Muscle layer of duodenum (tissue), 2 donors: ENCODE measurements around the gene CD79A.
"Not testable (repeated sequence)": the region's sequence is repeated elsewhere in the genome, so short reads cannot be mapped to it uniquely, and the experiment has no call there.

Source experiments
- H3K27ac ChIP-seq: one replicate; pipeline ENCODE4 v1.7.0; 2013; ENCODE audit warnings: mild to moderate bottlenecking, low read length
- H3K27me3 ChIP-seq: one replicate; pipeline ENCODE4 v1.7.0; 2013; ENCODE audit warnings: low read depth, mild to moderate bottlenecking, control low read depth, low read length
- H3K36me3 ChIP-seq, 2 donors: one replicate each; pipeline ENCODE4 v1.7.0; 2013; ENCODE audit warnings: low read length in 2 of 2, control low read depth in 1 of 2, mild to moderate bottlenecking in 1 of 2; ENCODE audit not compliant: insufficient read depth in 2 of 2, control insufficient read depth in 1 of 2
- H3K4me1 ChIP-seq, 2 donors: one replicate each; pipeline ENCODE4 v1.7.0; 2013; ENCODE audit warnings: low read length in 2 of 2, mild to moderate bottlenecking in 2 of 2, control low read depth in 1 of 2, moderate library complexity in 1 of 2; ENCODE audit not compliant: insufficient read depth in 2 of 2, control insufficient read depth in 1 of 2
- H3K4me3 ChIP-seq, 2 donors: one replicate each; pipeline ENCODE4 v1.7.0; 2013; ENCODE audit warnings: low read length in 2 of 2, low read depth in 1 of 2, mild to moderate bottlenecking in 1 of 2
- H3K9me3 ChIP-seq, 2 donors: one replicate each; pipeline ENCODE4 v1.7.0; 2013; ENCODE audit warnings: low read length in 2 of 2, control low read depth in 1 of 2, mild to moderate bottlenecking in 1 of 2; ENCODE audit not compliant: control insufficient read depth in 1 of 2
- donor health status: healthy.

The CD79A gene

GRCh38 chr19:41864374-41864773, 12.7 kb upstream of the CD79A start:
- peaks cover 27 to 39% of the 10 kb centered on the region in 2 donors for H3K4me1 ChIP-seq
- H3K27me3 ChIP-seq = no peaks in the 10 kb centered on the region
- H3K9me3 ChIP-seq = no peaks in the 10 kb centered on the region
- H3K27ac ChIP-seq = peak overlapping the region; percentile 6
- H3K4me3 ChIP-seq = no peak overlapping the region
- H3K36me3 ChIP-seq = peaks cover 54 to 62% of the 10 kb centered on the region in 2 donors

- Histone ChIP-seq H3K36me3 (peaks cover 60 to 71% of the 10 kb centered on the region in 2 donors), H3K4me1 (peaks cover 25 to 29% of the 10 kb centered on the region in 2 donors), H3K27ac (no peak overlapping the region), H3K9me3 (no peaks in the 10 kb centered on the region), H3K27me3 (no peaks in the 10 kb centered on the region), H3K4me3 (no peak overlapping the region)
Observed at GRCh38 chr19:41866284-41866683, 10.8 kb upstream of the CD79A start.

GRCh38 chr19:41868120-41868988, 8.7 kb upstream of the CD79A start:
- H3K4me3 ChIP-seq = no peak overlapping the region
- H3K27me3 ChIP-seq = no peaks in the 10 kb centered on the region
- H3K36me3 ChIP-seq = peaks cover 47 to 60% of the 10 kb centered on the region in 2 donors
- H3K9me3 ChIP-seq = no peaks in the 10 kb centered on the region
- H3K27ac ChIP-seq = no peak overlapping the region
- H3K4me1 ChIP-seq = peaks cover 14 to 15% of the 10 kb centered on the region in 2 donors

GRCh38 chr19:41868989-41869300, 8.1 kb upstream of the CD79A start:
- Histone ChIP-seq H3K27me3 (no peaks in the 10 kb centered on the region), H3K4me1 (peaks cover 13 to 14% of the 10 kb centered on the region in 2 donors), H3K27ac (no peak overlapping the region), H3K36me3 (peaks cover 45 to 54% of the 10 kb centered on the region in 2 donors), H3K9me3 (no peaks in the 10 kb centered on the region), H3K4me3 (no peak overlapping the region)

- Histone ChIP-seq H3K4me1 (peaks cover 11 to 13% of the 10 kb centered on the region in 2 donors), H3K27me3 (no peaks in the 10 kb centered on the region), H3K9me3 (no peaks in the 10 kb centered on the region), H3K4me3 (no peak overlapping the region), H3K27ac (no peak overlapping the region), H3K36me3 (peaks cover 39 to 49% of the 10 kb centered on the region in 2 donors)
Observed at GRCh38 chr19:41869374-41869955, 7.6 kb upstream of the CD79A start.

GRCh38 chr19:41870401-41870873, 6.6 kb upstream of the CD79A start:
- H3K4me1 ChIP-seq = peaks cover 11 to 13% of the 10 kb centered on the region in 2 donors
- H3K4me3 ChIP-seq = no peak overlapping the region
- no peaks in the 10 kb centered on the region for H3K9me3 ChIP-seq
- peaks cover 31 to 39% of the 10 kb centered on the region in 2 donors for H3K36me3 ChIP-seq
- peak overlapping the region; percentile 14 for H3K27ac ChIP-seq
- H3K27me3 ChIP-seq = no peaks in the 10 kb centered on the region

- Histone ChIP-seq H3K4me3 (no peak overlapping the region), H3K9me3 (no peaks in the 10 kb centered on the region), H3K36me3 (peaks cover 26 to 37% of the 10 kb centered on the region in 2 donors), H3K4me1 (peaks cover 11 to 13% of the 10 kb centered on the region in 2 donors), H3K27ac (no peak overlapping the region), H3K27me3 (no peaks in the 10 kb centered on the region)
Observed at GRCh38 chr19:41871573-41872383, 5.3 kb upstream of the CD79A start.

- no peaks in the 10 kb centered on the region for H3K27me3 ChIP-seq
- H3K4me1 ChIP-seq = peaks cover 11 to 13% of the 10 kb centered on the region in 2 donors
- no peak overlapping the region for H3K27ac ChIP-seq
- no peaks in the 10 kb centered on the region for H3K9me3 ChIP-seq
- H3K36me3 ChIP-seq = peaks cover 26 to 37% of the 10 kb centered on the region in 2 donors
- no peak overlapping the region for H3K4me3 ChIP-seq
Observed at GRCh38 chr19:41872384-41872774, 4.7 kb upstream of the CD79A start.

- Histone ChIP-seq H3K27me3 (no peaks in the 10 kb centered on the region), H3K36me3 (peaks cover 23 to 35% of the 10 kb centered on the region in 2 donors), H3K4me3 (no peak overlapping the region), H3K9me3 (no peaks in the 10 kb centered on the region), H3K27ac (no peak overlapping the region), H3K4me1 (peaks cover 7 to 12% of the 10 kb centered on the region in 2 donors)
Observed at GRCh38 chr19:41872775-41873647, 4.1 kb upstream of the CD79A start.

- H3K9me3 ChIP-seq, H3K27ac ChIP-seq, H3K4me3 ChIP-seq, H3K27me3 ChIP-seq, H3K4me1 ChIP-seq: not testable (repeated sequence)
- H3K36me3 ChIP-seq = peaks cover 10% of the 10 kb centered on the region in 2 donors
Observed at GRCh38 chr19:41875973-41876372, 1.1 kb upstream of the CD79A start.
